Measurements from ENCODE around the gene MNDA.

MNDA gene

DNA sequence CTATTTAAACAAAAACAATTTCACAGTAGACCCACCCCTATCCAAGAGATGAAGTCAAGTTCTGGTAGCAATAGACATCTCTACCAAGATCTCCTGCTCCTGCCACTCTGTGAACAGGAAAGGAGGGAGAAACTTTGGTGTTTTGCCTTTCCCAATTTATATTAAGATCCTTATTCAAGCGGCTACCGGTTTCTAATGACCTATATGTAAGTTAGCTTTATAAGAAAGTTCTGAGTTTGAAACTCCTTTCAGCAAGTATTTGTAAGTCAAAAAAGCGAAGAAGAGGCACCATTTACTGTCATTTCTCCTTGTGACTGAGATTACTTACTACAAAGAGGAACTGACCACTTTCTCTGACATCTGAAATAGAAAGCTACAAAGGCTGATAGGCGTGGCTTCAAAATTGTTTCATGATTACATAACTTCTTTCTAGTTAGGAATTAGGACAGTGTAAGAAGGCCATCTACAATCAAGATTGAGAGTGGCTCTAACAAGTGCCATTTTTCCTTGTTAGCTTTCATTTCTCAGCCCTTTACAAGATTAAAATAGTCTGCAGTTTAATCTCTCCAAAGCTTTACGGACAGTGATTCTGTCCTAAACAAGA lies at the start of gene MNDA:
MNDA (plus strand) TSS at position 448 of the 604 bp plus-strand sequence. CDS start 10,803 bp downstream, outside the sequence.
- TF ChIP-seq GATA2 (IDR thresholded peaks at IDR 0.05; ENCODE audit: low read depth, low read length) = no peak
- TF ChIP-seq GATA3 (IDR thresholded peaks at IDR 0.05; ENCODE audit: low read depth, low read length) = no peak

GRCh38 chr1:158793604-158794003 lies 37.5 kb upstream of the MNDA start:
- no peak for TF ChIP-seq GATA2 (IDR thresholded peaks at IDR 0.05; ENCODE audit: low read depth, low read length)
- TF ChIP-seq GATA3 (IDR thresholded peaks at IDR 0.05; ENCODE audit: low read depth, low read length) = no peak

- TF ChIP-seq GATA2 (IDR thresholded peaks at IDR 0.05; ENCODE audit: low read depth, low read length) (no peak), GATA3 (IDR thresholded peaks at IDR 0.05; ENCODE audit: low read depth, low read length) (no peak)
Measured at GRCh38 chr1:158794247-158794646, 36.9 kb upstream of the MNDA start.

DNA sequence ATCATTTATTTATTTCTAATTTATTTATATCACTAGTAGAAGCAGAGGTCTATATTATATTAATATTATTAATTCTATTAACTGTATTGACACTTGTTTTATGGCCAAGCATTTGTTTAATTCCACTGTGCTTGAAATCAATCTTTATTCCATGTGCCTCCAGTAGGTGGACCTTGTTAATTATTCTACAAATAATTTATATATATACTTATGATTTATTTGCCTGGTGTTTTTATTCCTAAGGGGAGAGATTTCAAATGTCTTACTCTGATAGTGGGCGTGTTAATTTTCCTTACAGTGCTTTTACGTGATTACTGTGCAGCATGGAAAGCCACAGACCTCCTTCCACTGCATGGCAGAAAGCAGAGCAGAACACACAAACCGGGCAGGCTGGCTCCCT lies 32.6 kb upstream of the MNDA start:
- TF ChIP-seq GATA2 (IDR thresholded peaks at IDR 0.05; ENCODE audit: low read depth, low read length) (no peak), GATA3 (IDR thresholded peaks at IDR 0.05; ENCODE audit: low read depth, low read length) (no peak)

GRCh38 chr1:158799689-158800088 lies 31.5 kb upstream of the MNDA start:
- TF ChIP-seq GATA3 (IDR thresholded peaks at IDR 0.05; ENCODE audit: low read depth, low read length) (no peak), GATA2 (IDR thresholded peaks at IDR 0.05; ENCODE audit: low read depth, low read length) (no peak)

GRCh38 chr1:158800526-158800925 lies 30.6 kb upstream of the MNDA start:
- TF ChIP-seq GATA2 (IDR thresholded peaks at IDR 0.05; ENCODE audit: low read depth, low read length) = no peak
- TF ChIP-seq GATA3 (IDR thresholded peaks at IDR 0.05; ENCODE audit: low read depth, low read length) = no peak

DNA sequence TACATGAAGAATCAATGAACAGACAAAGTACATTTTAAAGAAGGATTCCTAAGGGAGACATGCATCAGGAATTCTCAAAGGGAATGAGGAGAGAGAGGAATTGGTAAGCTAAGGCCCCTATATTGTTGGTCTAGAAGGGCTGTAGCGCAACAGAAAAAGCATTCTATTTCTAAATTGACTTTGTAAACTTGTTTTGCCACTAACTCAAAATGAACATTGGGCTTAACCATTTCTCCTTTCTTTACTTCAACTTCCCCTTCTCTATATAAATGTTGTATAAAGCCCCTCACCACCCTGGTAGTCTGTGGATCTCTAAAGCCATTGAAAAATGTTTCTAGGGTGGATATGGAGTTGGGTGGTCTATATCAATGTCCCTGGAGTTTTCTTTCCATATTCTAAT lies 29.8 kb upstream of the MNDA start:
- TF ChIP-seq GATA2 (IDR thresholded peaks at IDR 0.05; ENCODE audit: low read depth, low read length) (no peak), GATA3 (IDR thresholded peaks at IDR 0.05; ENCODE audit: low read depth, low read length) (no peak)

DNA sequence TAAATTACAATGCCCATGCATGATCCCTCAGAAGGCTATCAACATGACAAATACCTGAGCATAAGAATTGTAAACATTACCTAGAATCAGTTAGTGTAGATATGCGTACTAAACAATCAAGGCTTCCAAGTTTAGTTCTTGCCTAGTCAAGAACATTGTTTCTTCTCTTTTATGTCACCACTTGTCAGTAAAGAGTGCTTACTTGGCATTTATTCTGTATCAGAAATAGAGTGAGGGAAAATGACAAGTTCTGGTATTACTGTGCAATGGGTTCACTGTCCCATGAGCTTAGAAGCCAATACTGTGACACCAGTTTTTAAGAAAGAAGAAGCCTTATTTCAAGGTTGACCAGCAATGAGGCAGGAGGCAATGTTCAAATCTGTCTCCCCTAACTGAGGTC lies 27.5 kb upstream of the MNDA start:
- TF ChIP-seq GATA2 (IDR thresholded peaks at IDR 0.05; ENCODE audit: low read depth, low read length) (no peak), GATA3 (IDR thresholded peaks at IDR 0.05; ENCODE audit: low read depth, low read length) (no peak)

DNA sequence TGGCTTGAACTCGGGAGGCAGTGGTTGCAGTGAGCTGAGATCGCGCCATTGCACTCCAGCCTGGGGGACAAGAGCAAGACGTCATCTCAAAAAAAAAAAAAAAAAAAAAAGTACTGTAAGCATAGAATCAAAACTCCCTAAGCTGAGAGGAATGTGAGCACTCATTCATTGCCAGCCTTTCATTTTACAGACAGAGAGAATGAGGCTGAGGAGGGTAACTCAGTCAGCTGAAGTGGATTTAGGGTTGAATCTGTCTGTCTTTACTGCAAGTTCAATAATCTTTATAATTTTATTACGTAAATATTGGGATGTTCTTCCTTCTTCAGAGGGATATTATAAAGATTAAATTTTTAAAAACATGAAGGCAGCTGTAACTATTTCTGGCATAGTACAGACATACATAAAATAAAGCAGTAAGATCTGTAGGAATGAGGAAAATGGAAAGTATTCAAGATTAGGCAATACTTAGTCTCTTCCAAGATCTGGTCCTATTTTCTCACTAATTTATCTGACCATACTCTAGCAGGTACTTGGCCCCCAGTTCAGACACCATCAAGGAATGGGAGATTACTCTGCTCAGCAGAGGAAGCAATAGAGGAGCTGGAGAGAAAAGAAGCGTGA lies 24.1 kb upstream of the MNDA start:
- TF ChIP-seq GATA2 (IDR thresholded peaks at IDR 0.05; ENCODE audit: low read depth, low read length) = no peak
- no peak for TF ChIP-seq GATA3 (IDR thresholded peaks at IDR 0.05; ENCODE audit: low read depth, low read length)

DNA sequence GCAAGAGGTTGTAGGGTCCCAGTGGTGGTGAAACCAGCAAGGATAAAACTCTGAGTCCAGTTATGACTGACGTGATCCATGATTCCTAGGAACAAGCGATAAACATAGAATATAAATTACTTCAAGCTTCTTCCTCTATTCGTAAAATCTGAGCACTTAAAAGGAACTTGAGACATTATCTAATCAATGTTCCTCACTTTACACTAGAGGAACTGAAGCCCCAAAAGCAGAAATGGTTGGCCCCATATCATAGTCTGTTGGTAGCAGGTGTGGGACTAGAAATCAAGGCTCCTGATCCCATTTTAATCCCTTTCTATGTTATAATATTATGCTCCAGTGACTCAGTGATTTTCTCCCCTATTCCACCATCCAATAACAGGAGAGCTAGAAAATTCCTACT lies 21.9 kb upstream of the MNDA start:
- TF ChIP-seq GATA3 (IDR thresholded peaks at IDR 0.05; ENCODE audit: low read depth, low read length) (no peak), GATA2 (IDR thresholded peaks at IDR 0.05; ENCODE audit: low read depth, low read length) (no peak)

GRCh38 chr1:158809862-158810261 lies 21.3 kb upstream of the MNDA start:
- TF ChIP-seq GATA2 (IDR thresholded peaks at IDR 0.05; ENCODE audit: low read depth, low read length) (no peak), GATA3 (IDR thresholded peaks at IDR 0.05; ENCODE audit: low read depth, low read length) (no peak)

GRCh38 chr1:158810311-158810710 lies 20.8 kb upstream of the MNDA start:
- TF ChIP-seq GATA2 (IDR thresholded peaks at IDR 0.05; ENCODE audit: low read depth, low read length) (no peak), GATA3 (IDR thresholded peaks at IDR 0.05; ENCODE audit: low read depth, low read length) (no peak)

DNA sequence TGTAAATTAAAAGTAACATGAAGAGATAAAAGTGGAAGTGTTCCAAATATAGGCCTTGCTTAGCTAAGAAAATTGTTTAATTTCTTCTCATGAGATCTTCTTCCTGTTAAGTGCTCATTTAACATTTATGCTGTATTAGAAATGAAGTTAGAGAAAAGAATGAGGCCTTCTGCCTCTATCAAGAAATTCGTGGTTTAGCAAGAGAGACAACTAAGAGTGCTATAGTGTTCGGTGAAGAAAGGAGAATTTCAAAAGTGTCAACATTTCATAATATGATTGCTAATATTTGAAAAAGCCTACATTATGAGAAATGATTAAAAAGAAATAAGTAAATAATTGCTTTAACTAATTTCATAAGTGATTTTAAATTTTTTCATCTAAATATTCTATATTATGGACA lies 18.8 kb upstream of the MNDA start:
- TF ChIP-seq GATA2 (IDR thresholded peaks at IDR 0.05; ENCODE audit: low read depth, low read length) (no peak), GATA3 (IDR thresholded peaks at IDR 0.05; ENCODE audit: low read depth, low read length) (no peak)

DNA sequence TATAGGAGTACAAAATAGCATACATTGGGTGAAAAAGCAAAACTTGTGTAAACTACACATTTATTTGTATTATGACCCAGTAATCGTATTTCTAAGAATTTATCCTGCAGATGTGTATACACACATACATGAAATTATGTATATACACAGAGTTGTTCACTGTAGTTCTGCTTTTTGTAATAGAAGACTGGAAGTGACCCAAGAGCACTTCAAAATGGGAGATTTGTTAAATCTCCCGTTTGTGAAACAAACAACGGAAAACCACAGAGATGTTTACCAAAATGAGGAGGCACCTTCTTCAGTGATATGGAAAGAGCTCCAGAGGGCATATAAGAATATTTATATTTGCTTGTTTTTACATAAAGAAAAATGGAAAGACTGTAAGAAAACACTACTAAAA lies 18.0 kb upstream of the MNDA start:
- TF ChIP-seq GATA2 (IDR thresholded peaks at IDR 0.05; ENCODE audit: low read depth, low read length) = no peak
- no peak for TF ChIP-seq GATA3 (IDR thresholded peaks at IDR 0.05; ENCODE audit: low read depth, low read length)

- TF ChIP-seq GATA2 (IDR thresholded peaks at IDR 0.05; ENCODE audit: low read depth, low read length) (no peak), GATA3 (IDR thresholded peaks at IDR 0.05; ENCODE audit: low read depth, low read length) (no peak)
Measured at GRCh38 chr1:158814970-158815369, 16.2 kb upstream of the MNDA start.
